ENCODE results near the gene ODC1.

The ODC1 gene

GRCh38 chr2:10454505-10454904 is 6.4 kb upstream of the ODC1 start:
- TF ChIP-seq CTCF (IDR thresholded peaks at IDR 0.05; ENCODE audit: insufficient read depth, low read length, poor library complexity, severe bottlenecking): no peak
- DNase-seq (ENCODE audit: extremely low read depth, insufficient read length): no peak
- Histone ChIP-seq H3K36me3 (ENCODE audit: control insufficient read depth, insufficient read depth, low read length) (no peaks in the 10 kb centered on the region), H3K4me3 (replicated peaks; ENCODE audit: low read depth, low read length) (no peak overlapping the region), H3K27me3 (replicated peaks; ENCODE audit: control insufficient read depth, insufficient read depth, low read length) (no peaks in the 10 kb centered on the region)

GRCh38 chr2:10453905-10454298 is 5.8 kb upstream of the ODC1 start:
- no peak overlapping the region for H3K4me3 ChIP-seq (replicated peaks; ENCODE audit: low read depth, low read length)
- H3K36me3 ChIP-seq (ENCODE audit: control insufficient read depth, insufficient read depth, low read length): no peaks in the 10 kb centered on the region

GRCh38 chr2:10452956-10453904 is 5.1 kb upstream of the ODC1 start:
- Histone ChIP-seq H3K27me3 (replicated peaks; ENCODE audit: control insufficient read depth, insufficient read depth, low read length) (no peaks in the 10 kb centered on the region), H3K36me3 (ENCODE audit: control insufficient read depth, insufficient read depth, low read length) (no peaks in the 10 kb centered on the region), H3K4me3 (replicated peaks; ENCODE audit: low read depth, low read length) (no peak overlapping the region)
- DNase-seq (ENCODE audit: extremely low read depth, insufficient read length): no peak
- no peak for TF ChIP-seq CTCF (IDR thresholded peaks at IDR 0.05; ENCODE audit: insufficient read depth, low read length, poor library complexity, severe bottlenecking)

More at GRCh38 chr2:10453905-10454298, 5.8 kb upstream of the ODC1 start:
- no peak for DNase-seq (ENCODE audit: extremely low read depth, insufficient read length)
- H3K27me3 ChIP-seq (replicated peaks; ENCODE audit: control insufficient read depth, insufficient read depth, low read length): no peaks in the 10 kb centered on the region
- no peak for TF ChIP-seq CTCF (IDR thresholded peaks at IDR 0.05; ENCODE audit: insufficient read depth, low read length, poor library complexity, severe bottlenecking)

GRCh38 chr2:10452312-10452711 is 4.2 kb upstream of the ODC1 start:
- DNase-seq (ENCODE audit: extremely low read depth, insufficient read length): no peak

GRCh38 chr2:10451819-10452218 is 3.7 kb upstream of the ODC1 start:
- no peak for DNase-seq (ENCODE audit: extremely low read depth, insufficient read length)

More at GRCh38 chr2:10452312-10452711, 4.2 kb upstream of the ODC1 start:
- Histone ChIP-seq H3K36me3 (ENCODE audit: control insufficient read depth, insufficient read depth, low read length) (no peaks in the 10 kb centered on the region), H3K27me3 (replicated peaks; ENCODE audit: control insufficient read depth, insufficient read depth, low read length) (no peaks in the 10 kb centered on the region), H3K4me3 (replicated peaks; ENCODE audit: low read depth, low read length) (no peak overlapping the region)
- TF ChIP-seq CTCF (IDR thresholded peaks at IDR 0.05; ENCODE audit: insufficient read depth, low read length, poor library complexity, severe bottlenecking): no peak

More at GRCh38 chr2:10451819-10452218, 3.7 kb upstream of the ODC1 start:
- Histone ChIP-seq H3K27me3 (replicated peaks; ENCODE audit: control insufficient read depth, insufficient read depth, low read length) (no peaks in the 10 kb centered on the region), H3K36me3 (ENCODE audit: control insufficient read depth, insufficient read depth, low read length) (no peaks in the 10 kb centered on the region), H3K4me3 (replicated peaks; ENCODE audit: low read depth, low read length) (no peak overlapping the region)
- no peak for TF ChIP-seq CTCF (IDR thresholded peaks at IDR 0.05; ENCODE audit: insufficient read depth, low read length, poor library complexity, severe bottlenecking)

Data from GM06990 (cell line).